PFSK-1 (cell line): ENCODE measurements around the gene VOPP1.

Experiments used
- SIN3A ChIP-seq: IDR thresholded peaks from 2 replicates; pipeline ENCODE4 v1.6.1; 2012; ENCODE audit warnings: mild to moderate bottlenecking, low read length, moderate library complexity, borderline replicate concordance; ENCODE audit not compliant: insufficient read depth
- TF ChIP-seq, protein P1 (sequence below), 2 experiments: IDR thresholded peaks; 2 replicates each; pipeline versions ENCODE4 v1.6.1 to v1.8.0; 2011 to 2012; ENCODE audit warnings: low read depth in 2 of 2, low read length in 2 of 2, control low read depth in 1 of 2, inconsistent platforms in 1 of 2, mild to moderate bottlenecking in 1 of 2, moderate library complexity in 1 of 2; ENCODE audit not compliant: insufficient read depth in 1 of 2

DNA sequence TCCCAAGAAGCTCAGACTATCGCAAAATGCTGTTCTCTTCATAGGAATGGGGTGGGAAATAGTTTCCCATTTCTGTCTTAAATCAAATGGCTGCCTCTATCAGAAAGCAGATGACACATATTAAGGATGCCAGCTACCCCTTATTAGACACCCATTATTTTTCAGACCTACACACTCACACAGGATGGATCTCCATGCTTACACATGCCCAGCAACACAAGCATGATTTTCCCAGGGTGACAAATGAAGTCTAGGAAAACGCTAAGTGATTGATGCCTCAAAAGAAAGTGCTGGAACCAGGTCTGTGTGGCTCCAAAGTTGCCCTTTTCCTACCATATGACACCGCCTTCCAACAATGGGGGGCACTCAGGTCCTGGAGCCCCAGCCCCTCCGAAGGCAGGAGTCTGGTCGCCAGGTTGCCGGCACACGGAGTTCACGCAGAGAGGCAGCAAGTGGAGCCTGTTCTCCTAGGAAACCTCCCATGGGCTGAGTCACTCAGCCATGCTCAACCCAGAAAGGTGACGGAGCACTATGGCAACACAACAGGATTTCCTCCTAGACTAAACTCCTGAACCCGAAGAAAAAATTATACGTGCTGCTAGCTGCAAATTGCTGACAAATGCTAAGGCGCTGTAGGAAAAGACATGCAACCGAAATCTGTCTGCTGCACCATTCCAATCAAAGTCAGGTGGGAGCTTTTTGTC is 19.8 kb downstream of the VOPP1 start:
- TF ChIP-seq SIN3A = no peak
- TF ChIP-seq, protein P1, sequence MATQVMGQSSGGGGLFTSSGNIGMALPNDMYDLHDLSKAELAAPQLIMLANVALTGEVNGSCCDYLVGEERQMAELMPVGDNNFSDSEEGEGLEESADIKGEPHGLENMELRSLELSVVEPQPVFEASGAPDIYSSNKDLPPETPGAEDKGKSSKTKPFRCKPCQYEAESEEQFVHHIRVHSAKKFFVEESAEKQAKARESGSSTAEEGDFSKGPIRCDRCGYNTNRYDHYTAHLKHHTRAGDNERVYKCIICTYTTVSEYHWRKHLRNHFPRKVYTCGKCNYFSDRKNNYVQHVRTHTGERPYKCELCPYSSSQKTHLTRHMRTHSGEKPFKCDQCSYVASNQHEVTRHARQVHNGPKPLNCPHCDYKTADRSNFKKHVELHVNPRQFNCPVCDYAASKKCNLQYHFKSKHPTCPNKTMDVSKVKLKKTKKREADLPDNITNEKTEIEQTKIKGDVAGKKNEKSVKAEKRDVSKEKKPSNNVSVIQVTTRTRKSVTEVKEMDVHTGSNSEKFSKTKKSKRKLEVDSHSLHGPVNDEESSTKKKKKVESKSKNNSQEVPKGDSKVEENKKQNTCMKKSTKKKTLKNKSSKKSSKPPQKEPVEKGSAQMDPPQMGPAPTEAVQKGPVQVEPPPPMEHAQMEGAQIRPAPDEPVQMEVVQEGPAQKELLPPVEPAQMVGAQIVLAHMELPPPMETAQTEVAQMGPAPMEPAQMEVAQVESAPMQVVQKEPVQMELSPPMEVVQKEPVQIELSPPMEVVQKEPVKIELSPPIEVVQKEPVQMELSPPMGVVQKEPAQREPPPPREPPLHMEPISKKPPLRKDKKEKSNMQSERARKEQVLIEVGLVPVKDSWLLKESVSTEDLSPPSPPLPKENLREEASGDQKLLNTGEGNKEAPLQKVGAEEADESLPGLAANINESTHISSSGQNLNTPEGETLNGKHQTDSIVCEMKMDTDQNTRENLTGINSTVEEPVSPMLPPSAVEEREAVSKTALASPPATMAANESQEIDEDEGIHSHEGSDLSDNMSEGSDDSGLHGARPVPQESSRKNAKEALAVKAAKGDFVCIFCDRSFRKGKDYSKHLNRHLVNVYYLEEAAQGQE (IDR thresholded peaks at IDR 0.05; ENCODE audit: insufficient read depth in 1 of 2, low read depth in 2 of 2, low read length in 2 of 2) = no peak
